Mesenchymal stem cell (in vitro differentiated cells and primary cell): ENCODE results near the gene MCM3.

ENCODE experiments used
- DNase-seq: peaks from one replicate; pipeline ENCODE4 v3.0.0-alpha.2; 2013
- H2AFZ ChIP-seq: one replicate; pipeline ENCODE4 v1.6.1; 2013; ENCODE audit warnings: low read depth, mild to moderate bottlenecking, control low read depth, inconsistent platforms, low read length, moderate library complexity
- H2AK5ac ChIP-seq: 2 replicates; pipeline ENCODE4 v1.6.1; 2013; ENCODE audit warnings: low read length, moderate library complexity, mild to moderate bottlenecking, inconsistent platforms; ENCODE audit not compliant: severe bottlenecking
- H2BK120ac ChIP-seq: one replicate; pipeline ENCODE4 v1.6.1; 2013; ENCODE audit warnings: low read depth, mild to moderate bottlenecking, inconsistent platforms, low read length, moderate library complexity
- H2BK12ac ChIP-seq, 2 experiments: one replicate each; pipeline ENCODE4 v1.6.1; 2013; ENCODE audit warnings: inconsistent platforms in 2 of 2, low read length in 2 of 2, mild to moderate bottlenecking in 2 of 2, moderate library complexity in 2 of 2, control low read depth in 1 of 2
- H2BK15ac ChIP-seq: one replicate; pipeline ENCODE4 v1.6.1; 2013; ENCODE audit warnings: mild to moderate bottlenecking, low read depth, inconsistent platforms; ENCODE audit not compliant: poor library complexity, severe bottlenecking
- H2BK5ac ChIP-seq: 2 replicates; pipeline ENCODE4 v1.6.1; 2013; ENCODE audit warnings: low read depth, mild to moderate bottlenecking, low read length, control low read depth, inconsistent platforms; ENCODE audit not compliant: poor library complexity, severe bottlenecking
- H3K14ac ChIP-seq, 2 experiments: one replicate each; pipeline ENCODE4 v1.6.1; 2013; ENCODE audit warnings: inconsistent platforms in 2 of 2, low read length in 2 of 2, control low read depth in 1 of 2, mild to moderate bottlenecking in 1 of 2, moderate library complexity in 1 of 2
- H3K18ac ChIP-seq, 2 experiments: one replicate each; pipeline ENCODE4 v1.6.1; 2013; ENCODE audit warnings: inconsistent platforms in 2 of 2, low read length in 2 of 2, control low read depth in 1 of 2, low read depth in 1 of 2, mild to moderate bottlenecking in 1 of 2
- H3K23ac ChIP-seq, 2 experiments: one replicate each; pipeline ENCODE4 v1.6.1; 2013; ENCODE audit warnings: inconsistent platforms in 2 of 2, low read length in 2 of 2, mild to moderate bottlenecking in 2 of 2, moderate library complexity in 2 of 2, control low read depth in 1 of 2
- H3K27ac ChIP-seq: 2 replicates; pipeline ENCODE4 v1.5.1; 2013; ENCODE audit warnings: mild to moderate bottlenecking, moderate library complexity, low read length, control low read depth, inconsistent platforms; ENCODE audit not compliant: poor library complexity, severe bottlenecking
- H3K27me3 ChIP-seq, 2 experiments: 2 replicates each; pipeline versions ENCODE4 v1.6.1 to v1.7.0; 2013; ENCODE audit warnings: low read length in 2 of 2, mild to moderate bottlenecking in 2 of 2, moderate library complexity in 2 of 2, control low read depth in 1 of 2, inconsistent platforms in 1 of 2; ENCODE audit not compliant: control insufficient read depth in 1 of 2, insufficient read depth in 1 of 2
- H3K36me3 ChIP-seq, 2 experiments: 2 replicates each; pipeline versions ENCODE4 v1.6.1 to v1.7.0; 2013; ENCODE audit warnings: low read length in 2 of 2, control low read depth in 1 of 2, inconsistent platforms in 1 of 2, low read depth in 1 of 2, mild to moderate bottlenecking in 1 of 2; ENCODE audit not compliant: insufficient read depth in 2 of 2, control insufficient read depth in 1 of 2
- H3K4ac ChIP-seq, 2 experiments: one replicate each; pipeline ENCODE4 v1.6.1; 2013; ENCODE audit warnings: inconsistent platforms in 2 of 2, low read length in 2 of 2, mild to moderate bottlenecking in 2 of 2, moderate library complexity in 2 of 2, control low read depth in 1 of 2, low read depth in 1 of 2
- H3K4me1 ChIP-seq: 2 replicates; pipeline ENCODE4 v1.6.1; 2013; ENCODE audit warnings: low read depth, low read length, control low read depth; ENCODE audit not compliant: control insufficient read depth, insufficient read depth
- H3K4me2 ChIP-seq: 2 replicates; pipeline ENCODE4 v1.6.1; 2013; ENCODE audit warnings: low read length, mild to moderate bottlenecking, inconsistent platforms; ENCODE audit not compliant: poor library complexity, severe bottlenecking
- H3K4me3 ChIP-seq, 2 experiments: 2 replicates each; pipeline versions ENCODE4 v1.5.1 to v1.7.0; 2013; ENCODE audit warnings: low read length in 2 of 2, mild to moderate bottlenecking in 2 of 2, control low read depth in 1 of 2, low read depth in 1 of 2; ENCODE audit not compliant: insufficient read depth in 1 of 2
- H3K79me1 ChIP-seq: replicated peaks from 2 replicates; pipeline ENCODE4 v1.6.1; 2013; ENCODE audit warnings: mild to moderate bottlenecking, control low read depth, low read length, inconsistent platforms; ENCODE audit not compliant: poor library complexity, severe bottlenecking
- H3K9ac ChIP-seq: 2 replicates; pipeline ENCODE4 v1.7.0; 2013; ENCODE audit warnings: mild to moderate bottlenecking, low read length, moderate library complexity
- H3K9me3 ChIP-seq: 2 replicates; pipeline ENCODE4 v1.7.0; 2013; ENCODE audit warnings: mild to moderate bottlenecking, low read length; ENCODE audit not compliant: control insufficient read depth
- H4K8ac ChIP-seq: one replicate; pipeline ENCODE4 v1.6.1; 2013; ENCODE audit warnings: inconsistent platforms, mild to moderate bottlenecking, low read length, moderate library complexity
- H4K91ac ChIP-seq: one replicate; pipeline ENCODE4 v1.6.1; 2013; ENCODE audit warnings: mild to moderate bottlenecking, low read length, inconsistent platforms
- WGBS: methylation state at CpG from one replicate; pipeline ENCODE4 v1.1.7; 2013; ENCODE audit warnings: mixed read lengths; 5-methylcytosine and 5-hydroxymethylcytosine counted together

Gene MCM3

GRCh38 chr6:52260634-52261033 lies 23.9 kb downstream of the MCM3 start:
- Histone ChIP-seq H2BK120ac (no peak overlapping the region), H2BK15ac (no peak overlapping the region), H4K8ac (no peak overlapping the region), H2AFZ (no peak overlapping the region), H3K9me3 (no peaks in the 10 kb centered on the region), H3K9ac (peak overlapping the region; percentile 9), H2BK5ac (no peak overlapping the region), H3K27ac (no peak overlapping the region), H3K14ac (no peak overlapping the region), H2AK5ac (no peak overlapping the region), H3K18ac (no peak overlapping the region), H4K91ac (peak overlapping the region; percentile 9), H3K27me3 (peaks cover 2 to 5% of the 10 kb centered on the region in 2 experiments), H3K4me1 (no peaks in the 10 kb centered on the region), H3K4me2 (no peak overlapping the region), H3K4ac (no peak overlapping the region), H3K4me3 (peak overlapping the region in 1 of 2 experiments; percentile 49), H3K36me3 (peaks cover 8 to 15% of the 10 kb centered on the region in 2 experiments), H3K79me1 (peaks cover 2% of the 10 kb centered on the region), H2BK12ac (no peak overlapping the region), H3K23ac (no peak overlapping the region)
- no peak for DNase-seq
- 100% methylated on average over 2 of the region's 3 CpGs for WGBS

GRCh38 chr6:52255434-52255833 lies 29.1 kb downstream of the MCM3 start:
- H2AFZ ChIP-seq: no peak overlapping the region
- no peak overlapping the region for H3K4me2 ChIP-seq
- no peak overlapping the region for H2BK120ac ChIP-seq
- WGBS: 94% methylated on average over 2 of the region's 2 CpGs
- H3K4me3 ChIP-seq: no peak overlapping the region
- peaks cover 34 to 37% of the 10 kb centered on the region in 2 experiments for H3K27me3 ChIP-seq
- H2BK12ac ChIP-seq: no peak overlapping the region
- H3K79me1 ChIP-seq: no peaks in the 10 kb centered on the region
- H3K23ac ChIP-seq: no peak overlapping the region
- no peak overlapping the region for H4K8ac ChIP-seq
- H3K4ac ChIP-seq: no peak overlapping the region
- no peak overlapping the region for H3K27ac ChIP-seq
- H3K14ac ChIP-seq: no peak overlapping the region
- no peak for DNase-seq
- no peak overlapping the region for H3K9ac ChIP-seq
- H4K91ac ChIP-seq: no peak overlapping the region
- H3K9me3 ChIP-seq: no peaks in the 10 kb centered on the region
- H2BK5ac ChIP-seq: no peak overlapping the region
- H3K18ac ChIP-seq: no peak overlapping the region
- no peak overlapping the region for H2AK5ac ChIP-seq
- H3K36me3 ChIP-seq: no peaks in the 10 kb centered on the region
- no peak overlapping the region for H2BK15ac ChIP-seq
- peaks cover 1% of the 10 kb centered on the region for H3K4me1 ChIP-seq

GRCh38 chr6:52254731-52255378 lies 29.7 kb downstream of the MCM3 start:
- H3K18ac ChIP-seq: no peak overlapping the region
- no peak overlapping the region for H3K9ac ChIP-seq
- H3K23ac ChIP-seq: no peak overlapping the region
- DNase-seq: no peak
- no peaks in the 10 kb centered on the region for H3K36me3 ChIP-seq
- no peak overlapping the region for H3K14ac ChIP-seq
- no peaks in the 10 kb centered on the region for H3K9me3 ChIP-seq
- no peaks in the 10 kb centered on the region for H3K79me1 ChIP-seq
- no peak overlapping the region for H2AK5ac ChIP-seq
- H3K4ac ChIP-seq: no peak overlapping the region
- H2BK5ac ChIP-seq: no peak overlapping the region
- H2BK15ac ChIP-seq: no peak overlapping the region
- peaks cover 1% of the 10 kb centered on the region for H3K4me1 ChIP-seq
- 88% methylated on average over 1 of the region's 8 CpGs for WGBS
- no peak overlapping the region for H4K91ac ChIP-seq
- H2AFZ ChIP-seq: no peak overlapping the region
- no peak overlapping the region for H3K4me2 ChIP-seq
- no peak overlapping the region for H3K4me3 ChIP-seq
- peaks cover 34 to 37% of the 10 kb centered on the region in 2 experiments for H3K27me3 ChIP-seq
- no peak overlapping the region for H3K27ac ChIP-seq
- H4K8ac ChIP-seq: no peak overlapping the region
- H2BK120ac ChIP-seq: no peak overlapping the region
- no peak overlapping the region for H2BK12ac ChIP-seq

GRCh38 chr6:52253494-52253893 lies 31.0 kb downstream of the MCM3 start:
- no peak overlapping the region for H3K27ac ChIP-seq
- no peaks in the 10 kb centered on the region for H3K79me1 ChIP-seq
- H4K91ac ChIP-seq: no peak overlapping the region
- H3K4me1 ChIP-seq: peaks cover 1% of the 10 kb centered on the region
- no peak overlapping the region for H4K8ac ChIP-seq
- H3K18ac ChIP-seq: no peak overlapping the region
- no peak overlapping the region for H3K4ac ChIP-seq
- H3K4me2 ChIP-seq: no peak overlapping the region
- H2BK5ac ChIP-seq: no peak overlapping the region
- no peak overlapping the region for H2AK5ac ChIP-seq
- H3K9me3 ChIP-seq: no peaks in the 10 kb centered on the region
- H3K27me3 ChIP-seq: peaks cover 36 to 40% of the 10 kb centered on the region in 2 experiments
- no peak overlapping the region for H3K14ac ChIP-seq
- no peak overlapping the region for H3K4me3 ChIP-seq
- H2AFZ ChIP-seq: no peak overlapping the region
- no peak for DNase-seq
- no peak overlapping the region for H2BK15ac ChIP-seq
- H2BK120ac ChIP-seq: no peak overlapping the region
- H3K23ac ChIP-seq: no peak overlapping the region
- H2BK12ac ChIP-seq: no peak overlapping the region
- no peak overlapping the region for H3K9ac ChIP-seq
- no peaks in the 10 kb centered on the region for H3K36me3 ChIP-seq
- WGBS: 61% methylated on average over 9 of the region's 9 CpGs
